Measurements from ENCODE around the gene E2F2.

E2F2 gene

GRCh38 chr1:23527900-23528249, 3.2 kb downstream of the E2F2 start:
- Histone ChIP-seq H3K4me1 (no peaks in the 10 kb centered on the region), H3K9ac (no peak overlapping the region), H2AFZ (no peak overlapping the region), H3K4me2 (ENCODE audit: low read length) (no peak overlapping the region), H3K27me3 (ENCODE audit: control insufficient read depth, insufficient read depth, low read length) (no peaks in the 10 kb centered on the region), H3K27ac (no peak overlapping the region), H3K9me3 (ENCODE audit: control insufficient read depth, low read length) (no peaks in the 10 kb centered on the region), H3K79me2 (no peaks in the 10 kb centered on the region), H3K4me3 (ENCODE audit: low read depth, low read length) (no peak overlapping the region), H3K36me3 (ENCODE audit: control insufficient read depth, insufficient read depth, low read length) (no peaks in the 10 kb centered on the region)
- no peak for TF ChIP-seq CTCF (IDR thresholded peaks at IDR 0.05)

- H3K27me3 ChIP-seq (ENCODE audit: control insufficient read depth, insufficient read depth, low read length), result no peaks in the 10 kb centered on the region
- H3K79me2 ChIP-seq, result no peaks in the 10 kb centered on the region
- H3K4me3 ChIP-seq (ENCODE audit: low read depth, low read length), result no peak overlapping the region
- H2AFZ ChIP-seq, result no peak overlapping the region
- no peak overlapping the region for H3K27ac ChIP-seq
- H3K36me3 ChIP-seq (ENCODE audit: control insufficient read depth, insufficient read depth, low read length), result no peaks in the 10 kb centered on the region
- no peaks in the 10 kb centered on the region for H3K4me1 ChIP-seq
- no peak overlapping the region for H3K9ac ChIP-seq
- H3K9me3 ChIP-seq (ENCODE audit: control insufficient read depth, low read length), result no peaks in the 10 kb centered on the region
- no peak overlapping the region for H3K4me2 ChIP-seq (ENCODE audit: low read length)
- no peak for TF ChIP-seq CTCF (IDR thresholded peaks at IDR 0.05)
These were observed 3.7 kb downstream of the E2F2 start for GRCh38 chr1:23527366-23527765.

GRCh38 chr1:23526329-23527041, 4.5 kb downstream of the E2F2 start:
- H3K9me3 ChIP-seq (ENCODE audit: control insufficient read depth, low read length), result no peaks in the 10 kb centered on the region
- H2AFZ ChIP-seq, result no peak overlapping the region
- no peaks in the 10 kb centered on the region for H3K79me2 ChIP-seq
- no peaks in the 10 kb centered on the region for H3K27me3 ChIP-seq (ENCODE audit: control insufficient read depth, insufficient read depth, low read length)
- TF ChIP-seq CTCF (IDR thresholded peaks at IDR 0.05), result no peak
- no peak overlapping the region for H3K9ac ChIP-seq
- no peak overlapping the region for H3K27ac ChIP-seq
- H3K4me2 ChIP-seq (ENCODE audit: low read length), result no peak overlapping the region
- no peaks in the 10 kb centered on the region for H3K36me3 ChIP-seq (ENCODE audit: control insufficient read depth, insufficient read depth, low read length)
- no peak overlapping the region for H3K4me3 ChIP-seq (ENCODE audit: low read depth, low read length)
- H3K4me1 ChIP-seq, result no peaks in the 10 kb centered on the region

GRCh38 chr1:23525558-23526250, 5.3 kb downstream of the E2F2 start:
- no peaks in the 10 kb centered on the region for H3K4me1 ChIP-seq
- no peak overlapping the region for H3K4me3 ChIP-seq (ENCODE audit: low read depth, low read length)
- no peak overlapping the region for H3K9ac ChIP-seq
- no peak overlapping the region for H3K4me2 ChIP-seq (ENCODE audit: low read length)
- H3K27ac ChIP-seq, result no peak overlapping the region
- no peaks in the 10 kb centered on the region for H3K9me3 ChIP-seq (ENCODE audit: control insufficient read depth, low read length)
- no peak overlapping the region for H2AFZ ChIP-seq
- H3K36me3 ChIP-seq (ENCODE audit: control insufficient read depth, insufficient read depth, low read length), result no peaks in the 10 kb centered on the region
- TF ChIP-seq CTCF (IDR thresholded peaks at IDR 0.05), result no peak
- no peaks in the 10 kb centered on the region for H3K79me2 ChIP-seq
- H3K27me3 ChIP-seq (ENCODE audit: control insufficient read depth, insufficient read depth, low read length), result no peaks in the 10 kb centered on the region
